SK-N-SH treated with all-trans-retinoic acid at 6 μM for 48 hours (cell line): ENCODE measurements around the gene GRK5.

ENCODE experiments used
- ATAC-seq: fragments of 200-7000 bp; cut with Tn5 transposase; 3 replicates; pipeline ENCODE4 v1.9.1; 2020; ENCODE audit warnings: mild to moderate bottlenecking, moderate library complexity
- ARNTL ChIP-seq: fragments of 450-650 bp; formaldehyde crosslinking; IDR thresholded peaks from 2 replicates; pipeline ENCODE4 v1.5.0; 2020; ENCODE audit warnings: low read depth, mild to moderate bottlenecking, moderate library complexity, borderline replicate concordance
- BACH2 ChIP-seq: fragments of 250-450 bp; sonication (Bioruptor Pico); IDR thresholded peaks from 2 replicates; pipeline ENCODE4 v1.9.0; 2021; ENCODE audit warnings: mild to moderate bottlenecking, borderline replicate concordance
- CREB5 ChIP-seq: fragments of 250-450 bp; sonication (Bioruptor Pico); IDR thresholded peaks from 2 replicates; pipeline ENCODE4 v1.5.1; 2020; ENCODE audit warnings: low read depth, mild to moderate bottlenecking, moderate library complexity
- CSDC2 ChIP-seq: fragments of 250-450 bp; sonication (Bioruptor Pico); IDR thresholded peaks from 2 replicates; pipeline ENCODE4 v1.5.0; 2020; ENCODE audit warnings: mild to moderate bottlenecking, moderate library complexity
- ESRRG ChIP-seq: fragments of 250-450 bp; sonication (Bioruptor Pico); IDR thresholded peaks from 2 replicates; pipeline ENCODE4 v1.6.1; 2021; ENCODE audit warnings: mild to moderate bottlenecking
- GLIS3 ChIP-seq: fragments of 250-450 bp; sonication (Bioruptor Pico); IDR thresholded peaks from 2 replicates; pipeline ENCODE4 v1.5.0; 2020; ENCODE audit warnings: mild to moderate bottlenecking, moderate library complexity
- ISL1 ChIP-seq: fragments of 250-450 bp; sonication (Bioruptor Pico); IDR thresholded peaks from 2 replicates; pipeline ENCODE4 v2.1.2; 2022; ENCODE audit warnings: mild to moderate bottlenecking, moderate library complexity
- OSR1 ChIP-seq: fragments of 250-450 bp; sonication (Bioruptor Pico); IDR thresholded peaks from 2 replicates; pipeline ENCODE4 v1.8.0; 2022; ENCODE audit warnings: moderate library complexity, mild to moderate bottlenecking, inconsistent platforms
- PPARA ChIP-seq: fragments of 250-450 bp; sonication (Bioruptor Pico); IDR thresholded peaks from 2 replicates; pipeline ENCODE4 v1.5.0; 2020; ENCODE audit warnings: mild to moderate bottlenecking, borderline replicate concordance
- SNAI2 ChIP-seq: fragments of 250-450 bp; sonication (Bioruptor Pico); IDR thresholded peaks from 2 replicates; pipeline ENCODE4 v1.5.0; 2020; ENCODE audit warnings: mild to moderate bottlenecking, moderate library complexity
- TCF4 ChIP-seq: fragments of 250-450 bp; sonication (Bioruptor Pico); IDR thresholded peaks from 2 replicates; pipeline ENCODE4 v1.8.0; 2021; ENCODE audit warnings: mild to moderate bottlenecking, moderate library complexity, borderline replicate concordance
- TSHZ2 ChIP-seq: fragments of 250-450 bp; sonication (Bioruptor Pico); IDR thresholded peaks from 2 replicates; pipeline ENCODE4 v1.5.0; 2020; ENCODE audit warnings: mild to moderate bottlenecking, moderate library complexity
- ZC3H10 ChIP-seq: fragments of 250-450 bp; sonication (Bioruptor Pico); IDR thresholded peaks from 2 replicates; pipeline ENCODE4 v1.5.1; 2021; ENCODE audit warnings: mild to moderate bottlenecking, moderate library complexity
- ZFP3 ChIP-seq: fragments of 250-450 bp; sonication (Bioruptor Pico); IDR thresholded peaks from 2 replicates; pipeline ENCODE4 v1.5.0; 2020; ENCODE audit warnings: mild to moderate bottlenecking, moderate library complexity
- ZFP30 ChIP-seq: fragments of 450-650 bp; formaldehyde crosslinking; IDR thresholded peaks from 2 replicates; pipeline ENCODE4 v1.5.0; 2022; ENCODE audit warnings: mild to moderate bottlenecking, moderate library complexity
- ZNF565 ChIP-seq: fragments of 450-650 bp; formaldehyde crosslinking; conservative IDR thresholded peaks from 2 replicates; pipeline ENCODE4 v1.5.0; 2020; ENCODE audit warnings: low read depth, mild to moderate bottlenecking, moderate library complexity
- ZNF70 ChIP-seq: fragments of 450-650 bp; formaldehyde crosslinking; IDR thresholded peaks from 2 replicates; pipeline ENCODE4 v1.5.0; 2020; ENCODE audit warnings: mild to moderate bottlenecking, moderate library complexity
- ZNF8 ChIP-seq: fragments of 450-650 bp; formaldehyde crosslinking; IDR thresholded peaks from 2 replicates; pipeline ENCODE4 v1.5.0; 2020; ENCODE audit warnings: mild to moderate bottlenecking, moderate library complexity
- TF ChIP-seq, protein P1 (sequence below): fragments of 250-450 bp; sonication (Bioruptor Pico); IDR thresholded peaks from 2 replicates; pipeline ENCODE4 v1.8.0; 2020; ENCODE audit warnings: mild to moderate bottlenecking, moderate library complexity, borderline replicate concordance
- TF ChIP-seq, protein P2 (sequence below): fragments of 250-450 bp; sonication (Bioruptor Pico); IDR thresholded peaks from 2 replicates; pipeline ENCODE4 v1.5.1; 2021; ENCODE audit warnings: mild to moderate bottlenecking, moderate library complexity
- TF ChIP-seq, protein P3 (sequence below): fragments of 250-450 bp; sonication (Bioruptor Pico); IDR thresholded peaks from 2 replicates; pipeline ENCODE4 v1.8.0; 2021; ENCODE audit warnings: low read depth, mild to moderate bottlenecking, moderate library complexity, borderline replicate concordance

The GRK5 gene

DNA sequence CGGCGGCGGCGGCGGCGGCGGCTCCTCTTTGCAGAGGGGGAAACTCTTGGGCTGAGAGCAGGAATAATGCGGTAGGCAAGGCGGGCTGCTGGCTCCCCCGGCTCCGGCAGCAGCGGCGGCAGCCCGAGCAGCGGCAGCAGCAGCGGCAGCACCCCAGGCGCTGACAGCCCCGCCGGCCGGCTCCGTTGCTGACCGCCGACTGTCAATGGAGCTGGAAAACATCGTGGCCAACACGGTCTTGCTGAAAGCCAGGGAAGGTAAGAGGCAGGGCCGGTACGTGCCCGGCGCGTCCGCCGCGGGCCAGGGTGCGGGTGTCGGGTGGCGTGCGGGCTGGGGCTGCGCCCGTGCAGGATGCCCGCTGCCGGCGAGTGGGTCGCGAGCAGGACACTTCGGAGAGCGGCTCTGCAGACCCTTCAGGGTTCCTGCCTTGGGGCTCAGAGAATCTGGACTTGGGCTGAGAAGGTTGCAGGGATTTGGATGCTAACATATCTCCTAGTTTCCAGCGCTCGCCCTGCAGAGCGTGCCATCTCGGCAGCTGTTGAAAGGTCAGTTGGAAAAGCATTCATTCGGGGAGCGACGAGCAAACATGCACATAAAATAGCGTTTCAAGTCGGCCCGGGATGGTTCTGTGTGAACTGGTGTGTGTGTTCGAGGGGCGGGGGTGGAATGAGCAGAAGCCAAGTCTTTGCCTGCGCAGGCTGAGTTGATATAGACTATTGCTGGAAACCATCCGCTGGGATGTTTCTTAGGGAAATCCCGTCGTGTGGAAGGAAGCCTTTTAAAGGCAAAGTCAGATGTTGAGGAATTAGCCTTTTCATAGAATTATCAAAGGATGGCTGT is 562 bp downstream of the GRK5 start:
- TF ChIP-seq CREB5 (CRISPR knock-in tag): no peak
- no peak for TF ChIP-seq BACH2 (CRISPR knock-in tag)
- TF ChIP-seq ISL1 (CRISPR knock-in tag): no peak
- TF ChIP-seq ZNF70 (CRISPR knock-in tag): no peak
- no peak for TF ChIP-seq ARNTL (CRISPR knock-in tag)
- no peak for TF ChIP-seq OSR1 (CRISPR knock-in tag)
- TF ChIP-seq TCF4: no peak
- TF ChIP-seq ZFP30: no peak
- TF ChIP-seq, protein P1, sequence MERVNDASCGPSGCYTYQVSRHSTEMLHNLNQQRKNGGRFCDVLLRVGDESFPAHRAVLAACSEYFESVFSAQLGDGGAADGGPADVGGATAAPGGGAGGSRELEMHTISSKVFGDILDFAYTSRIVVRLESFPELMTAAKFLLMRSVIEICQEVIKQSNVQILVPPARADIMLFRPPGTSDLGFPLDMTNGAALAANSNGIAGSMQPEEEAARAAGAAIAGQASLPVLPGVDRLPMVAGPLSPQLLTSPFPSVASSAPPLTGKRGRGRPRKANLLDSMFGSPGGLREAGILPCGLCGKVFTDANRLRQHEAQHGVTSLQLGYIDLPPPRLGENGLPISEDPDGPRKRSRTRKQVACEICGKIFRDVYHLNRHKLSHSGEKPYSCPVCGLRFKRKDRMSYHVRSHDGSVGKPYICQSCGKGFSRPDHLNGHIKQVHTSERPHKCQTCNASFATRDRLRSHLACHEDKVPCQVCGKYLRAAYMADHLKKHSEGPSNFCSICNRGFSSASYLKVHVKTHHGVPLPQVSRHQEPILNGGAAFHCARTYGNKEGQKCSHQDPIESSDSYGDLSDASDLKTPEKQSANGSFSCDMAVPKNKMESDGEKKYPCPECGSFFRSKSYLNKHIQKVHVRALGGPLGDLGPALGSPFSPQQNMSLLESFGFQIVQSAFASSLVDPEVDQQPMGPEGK (CRISPR knock-in tag): no peak
- TF ChIP-seq CSDC2 (CRISPR knock-in tag): no peak
- TF ChIP-seq ZFP3: no peak
- TF ChIP-seq ZNF8 (CRISPR knock-in tag): no peak
- TF ChIP-seq, protein P2, sequence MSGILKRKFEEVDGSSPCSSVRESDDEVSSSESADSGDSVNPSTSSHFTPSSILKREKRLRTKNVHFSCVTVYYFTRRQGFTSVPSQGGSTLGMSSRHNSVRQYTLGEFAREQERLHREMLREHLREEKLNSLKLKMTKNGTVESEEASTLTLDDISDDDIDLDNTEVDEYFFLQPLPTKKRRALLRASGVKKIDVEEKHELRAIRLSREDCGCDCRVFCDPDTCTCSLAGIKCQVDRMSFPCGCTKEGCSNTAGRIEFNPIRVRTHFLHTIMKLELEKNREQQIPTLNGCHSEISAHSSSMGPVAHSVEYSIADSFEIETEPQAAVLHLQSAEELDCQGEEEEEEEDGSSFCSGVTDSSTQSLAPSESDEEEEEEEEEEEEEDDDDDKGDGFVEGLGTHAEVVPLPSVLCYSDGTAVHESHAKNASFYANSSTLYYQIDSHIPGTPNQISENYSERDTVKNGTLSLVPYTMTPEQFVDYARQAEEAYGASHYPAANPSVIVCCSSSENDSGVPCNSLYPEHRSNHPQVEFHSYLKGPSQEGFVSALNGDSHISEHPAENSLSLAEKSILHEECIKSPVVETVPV (CRISPR knock-in tag): no peak
- TF ChIP-seq TSHZ2 (CRISPR knock-in tag): no peak
- no peak for TF ChIP-seq GLIS3 (CRISPR knock-in tag)
- no peak for TF ChIP-seq PPARA (CRISPR knock-in tag)
- TF ChIP-seq ZC3H10 (CRISPR knock-in tag): no peak
- TF ChIP-seq, all 23 proteins: peak for 0

GRCh38 chr10:119208553-119208940 is 1.2 kb downstream of the GRK5 start:
- peak; percentile 6; the same call in 2 of the 3 replicates for ATAC-seq
- TF ChIP-seq ZFP30 (no peak), ZNF70 (CRISPR knock-in tag) (no peak), GLIS3 (CRISPR knock-in tag) (no peak), ARNTL (CRISPR knock-in tag) (no peak), ZFP3 (no peak)
- TF ChIP-seq, all 23 proteins: peak for 0

More for the DNA sequence above, 562 bp downstream of the GRK5 start:
- peak; percentile 41 for ATAC-seq

DNA sequence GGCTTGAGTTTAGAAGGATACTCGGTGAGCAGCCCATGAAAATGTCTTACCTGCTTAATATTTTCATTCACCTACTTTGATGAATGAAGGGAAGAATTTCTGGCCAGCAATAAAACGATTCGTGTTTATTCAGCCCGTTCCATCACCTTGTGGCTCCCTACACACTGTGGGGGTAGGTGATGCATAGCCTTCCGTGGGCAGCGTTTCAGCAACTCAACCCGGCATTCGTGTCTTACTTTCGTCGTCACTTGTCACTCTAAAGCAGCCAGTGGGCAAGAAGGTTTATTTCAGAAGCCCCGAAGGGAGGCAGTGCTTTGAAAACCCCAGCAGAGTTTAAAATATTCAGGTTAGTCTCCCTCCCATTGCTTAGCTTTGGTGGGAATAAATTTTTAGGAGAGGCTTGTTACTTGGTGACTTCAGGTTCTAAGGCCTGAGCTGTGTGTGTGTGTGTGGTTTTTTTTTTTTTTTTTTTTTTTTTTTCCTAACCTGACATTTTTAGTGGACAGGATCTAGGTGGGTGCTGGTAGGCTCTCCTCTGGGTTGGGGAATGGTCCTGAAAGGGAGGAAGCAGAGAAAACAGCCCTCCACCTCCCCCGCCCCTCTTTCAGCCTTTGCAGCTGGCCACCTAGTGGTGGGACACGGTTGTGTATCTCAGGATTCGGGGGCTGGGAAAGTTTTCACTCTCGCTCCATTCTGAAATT is 1.8 kb downstream of the GRK5 start:
- no peak for TF ChIP-seq TSHZ2 (CRISPR knock-in tag)
- TF ChIP-seq ESRRG (CRISPR knock-in tag): no peak
- TF ChIP-seq GLIS3 (CRISPR knock-in tag): no peak
- TF ChIP-seq, protein P3, sequence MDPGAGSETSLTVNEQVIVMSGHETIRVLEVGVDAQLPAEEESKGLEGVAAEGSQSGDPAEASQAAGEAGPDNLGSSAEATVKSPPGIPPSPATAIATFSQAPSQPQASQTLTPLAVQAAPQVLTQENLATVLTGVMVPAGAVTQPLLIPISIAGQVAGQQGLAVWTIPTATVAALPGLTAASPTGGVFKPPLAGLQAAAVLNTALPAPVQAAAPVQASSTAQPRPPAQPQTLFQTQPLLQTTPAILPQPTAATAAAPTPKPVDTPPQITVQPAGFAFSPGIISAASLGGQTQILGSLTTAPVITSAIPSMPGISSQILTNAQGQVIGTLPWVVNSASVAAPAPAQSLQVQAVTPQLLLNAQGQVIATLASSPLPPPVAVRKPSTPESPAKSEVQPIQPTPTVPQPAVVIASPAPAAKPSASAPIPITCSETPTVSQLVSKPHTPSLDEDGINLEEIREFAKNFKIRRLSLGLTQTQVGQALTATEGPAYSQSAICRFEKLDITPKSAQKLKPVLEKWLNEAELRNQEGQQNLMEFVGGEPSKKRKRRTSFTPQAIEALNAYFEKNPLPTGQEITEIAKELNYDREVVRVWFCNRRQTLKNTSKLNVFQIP (CRISPR knock-in tag): no peak
- TF ChIP-seq SNAI2 (CRISPR knock-in tag): no peak
- TF ChIP-seq ZC3H10 (CRISPR knock-in tag): no peak
- TF ChIP-seq, protein P2 (CRISPR knock-in tag): no peak
- no peak for TF ChIP-seq ARNTL (CRISPR knock-in tag)
- no peak for TF ChIP-seq TCF4
- TF ChIP-seq ZNF565 (CRISPR knock-in tag): no peak
- TF ChIP-seq ISL1 (CRISPR knock-in tag): no peak
- no peak for TF ChIP-seq ZNF8 (CRISPR knock-in tag)
- no peak for TF ChIP-seq ZFP30
- no peak for TF ChIP-seq ZNF70 (CRISPR knock-in tag)
- TF ChIP-seq, all 23 proteins: peak for 0

More for the DNA sequence above, 1.8 kb downstream of the GRK5 start:
- ATAC-seq: peak; percentile 28
